ENCODE measurements around the gene PLEKHG4B.
A peak's percentile ranks its signal among the peaks of the same experiment; 100 is the strongest.

PLEKHG4B gene

DNA sequence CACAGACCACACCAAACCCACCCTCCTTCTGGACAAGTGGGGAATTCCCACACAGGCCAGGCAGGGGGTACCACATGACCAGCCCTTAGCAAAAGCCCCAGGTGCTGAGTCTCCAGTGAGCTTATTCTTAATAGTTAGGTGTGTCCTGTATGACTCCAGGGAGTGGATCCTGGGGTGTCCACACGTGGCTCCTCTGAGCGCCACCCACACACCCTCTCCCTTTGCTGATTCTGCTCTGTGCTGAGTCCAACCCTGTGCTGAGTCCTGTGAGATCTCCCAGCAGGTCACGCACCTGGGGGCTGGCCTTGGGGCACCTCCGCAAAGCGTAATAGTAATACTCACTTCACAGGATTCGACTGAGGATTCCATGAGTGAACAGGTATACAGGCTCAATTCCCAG, 112.0 kb downstream of the PLEKHG4B start:
- TF ChIP-seq, protein P1, sequence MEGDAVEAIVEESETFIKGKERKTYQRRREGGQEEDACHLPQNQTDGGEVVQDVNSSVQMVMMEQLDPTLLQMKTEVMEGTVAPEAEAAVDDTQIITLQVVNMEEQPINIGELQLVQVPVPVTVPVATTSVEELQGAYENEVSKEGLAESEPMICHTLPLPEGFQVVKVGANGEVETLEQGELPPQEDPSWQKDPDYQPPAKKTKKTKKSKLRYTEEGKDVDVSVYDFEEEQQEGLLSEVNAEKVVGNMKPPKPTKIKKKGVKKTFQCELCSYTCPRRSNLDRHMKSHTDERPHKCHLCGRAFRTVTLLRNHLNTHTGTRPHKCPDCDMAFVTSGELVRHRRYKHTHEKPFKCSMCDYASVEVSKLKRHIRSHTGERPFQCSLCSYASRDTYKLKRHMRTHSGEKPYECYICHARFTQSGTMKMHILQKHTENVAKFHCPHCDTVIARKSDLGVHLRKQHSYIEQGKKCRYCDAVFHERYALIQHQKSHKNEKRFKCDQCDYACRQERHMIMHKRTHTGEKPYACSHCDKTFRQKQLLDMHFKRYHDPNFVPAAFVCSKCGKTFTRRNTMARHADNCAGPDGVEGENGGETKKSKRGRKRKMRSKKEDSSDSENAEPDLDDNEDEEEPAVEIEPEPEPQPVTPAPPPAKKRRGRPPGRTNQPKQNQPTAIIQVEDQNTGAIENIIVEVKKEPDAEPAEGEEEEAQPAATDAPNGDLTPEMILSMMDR (IDR thresholded peaks at IDR 0.05; ENCODE audit: control insufficient read depth, extremely low read depth, insufficient read depth) = no peak
- no peak overlapping the region for H3K4me3 ChIP-seq (ENCODE audit: low read depth, low read length)
- no peak for DNase-seq (ENCODE audit: low read depth)

DNA sequence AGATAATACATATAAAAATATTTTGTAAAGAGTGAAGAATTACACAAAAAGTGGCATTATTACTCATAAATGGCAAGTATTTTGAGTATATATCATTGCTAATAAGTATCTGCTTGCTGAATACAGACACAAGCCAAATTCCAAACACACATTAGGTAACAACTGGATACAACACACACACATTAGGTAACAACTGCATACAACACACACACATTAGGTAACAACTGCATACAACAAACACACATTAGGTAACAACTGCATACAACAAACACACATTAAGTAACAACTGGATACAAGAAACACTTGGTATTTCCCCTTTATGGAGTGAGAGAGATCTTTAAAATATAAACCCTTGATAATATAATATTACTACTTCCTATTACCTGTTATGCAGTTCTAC, 112.5 kb downstream of the PLEKHG4B start:
- DNase-seq (ENCODE audit: low read depth) = no peak
- TF ChIP-seq, protein P1 (IDR thresholded peaks at IDR 0.05; ENCODE audit: control insufficient read depth, extremely low read depth, insufficient read depth) = no peak

DNA sequence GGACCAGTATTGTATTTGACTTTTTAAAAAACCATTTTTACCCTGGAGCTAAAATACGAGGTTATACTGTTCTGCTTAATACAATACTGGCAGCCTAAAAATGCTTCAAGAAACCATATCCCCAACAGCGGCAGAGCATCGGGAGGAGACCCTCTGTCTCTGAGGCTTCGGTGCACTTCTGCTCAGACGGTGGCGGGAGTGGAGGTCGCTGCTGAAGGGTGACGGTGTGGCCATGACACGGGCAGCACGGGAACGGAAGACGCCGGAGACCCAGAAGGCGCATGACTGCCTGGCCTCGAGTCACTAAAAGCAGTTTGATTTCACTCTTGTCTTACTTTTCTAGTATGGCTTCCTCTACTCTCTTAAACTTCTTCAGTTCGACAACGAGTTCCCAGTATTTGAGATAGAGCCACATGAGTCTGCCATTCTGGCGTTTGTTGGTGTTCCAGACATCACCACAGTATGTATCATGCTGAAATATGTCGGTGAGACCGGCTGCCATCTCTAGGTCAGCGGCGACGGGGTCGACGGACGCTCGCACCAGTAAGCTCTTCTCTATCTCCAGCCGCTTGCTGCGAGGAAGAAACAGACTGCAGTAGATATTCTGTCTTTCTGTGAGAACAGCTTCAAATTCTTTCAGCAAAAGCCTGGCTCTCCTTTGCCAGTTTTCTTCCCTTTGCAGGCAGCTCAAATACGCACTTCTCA, 113.2 kb downstream of the PLEKHG4B start:
- no peak for DNase-seq (ENCODE audit: low read depth)
- H3K4me3 ChIP-seq (ENCODE audit: low read depth, low read length) = no peak overlapping the region
- TF ChIP-seq, protein P1 (IDR thresholded peaks at IDR 0.05; ENCODE audit: control insufficient read depth, extremely low read depth, insufficient read depth) = no peak

More for the DNA sequence above, 112.5 kb downstream of the PLEKHG4B start:
- no peak overlapping the region for H3K4me3 ChIP-seq (ENCODE audit: low read depth, low read length)

DNA sequence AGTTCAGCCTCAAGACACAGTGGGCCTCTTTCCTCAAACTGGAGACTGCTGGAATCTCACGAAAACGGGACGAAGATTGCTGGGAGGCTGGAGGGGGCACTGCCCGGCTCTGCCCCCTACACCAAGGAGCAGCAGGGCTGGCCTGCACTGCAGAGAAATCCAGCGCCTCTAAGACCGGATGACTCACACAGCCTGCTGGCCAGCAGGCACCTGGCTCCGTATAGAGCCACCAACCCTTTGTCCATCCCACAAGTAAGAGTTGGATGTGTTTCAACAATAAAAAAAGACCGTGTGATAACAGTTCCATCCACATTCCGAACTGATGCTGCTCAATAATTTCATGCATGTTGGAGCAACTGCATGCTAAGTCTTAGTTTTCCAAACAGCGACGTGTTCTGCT, 114.4 kb downstream of the PLEKHG4B start:
- TF ChIP-seq, protein P1 (IDR thresholded peaks at IDR 0.05; ENCODE audit: control insufficient read depth, extremely low read depth, insufficient read depth) = no peak
- H3K4me3 ChIP-seq (ENCODE audit: low read depth, low read length) = no peak overlapping the region
- peak; percentile 18 for DNase-seq (ENCODE audit: low read depth)

DNA sequence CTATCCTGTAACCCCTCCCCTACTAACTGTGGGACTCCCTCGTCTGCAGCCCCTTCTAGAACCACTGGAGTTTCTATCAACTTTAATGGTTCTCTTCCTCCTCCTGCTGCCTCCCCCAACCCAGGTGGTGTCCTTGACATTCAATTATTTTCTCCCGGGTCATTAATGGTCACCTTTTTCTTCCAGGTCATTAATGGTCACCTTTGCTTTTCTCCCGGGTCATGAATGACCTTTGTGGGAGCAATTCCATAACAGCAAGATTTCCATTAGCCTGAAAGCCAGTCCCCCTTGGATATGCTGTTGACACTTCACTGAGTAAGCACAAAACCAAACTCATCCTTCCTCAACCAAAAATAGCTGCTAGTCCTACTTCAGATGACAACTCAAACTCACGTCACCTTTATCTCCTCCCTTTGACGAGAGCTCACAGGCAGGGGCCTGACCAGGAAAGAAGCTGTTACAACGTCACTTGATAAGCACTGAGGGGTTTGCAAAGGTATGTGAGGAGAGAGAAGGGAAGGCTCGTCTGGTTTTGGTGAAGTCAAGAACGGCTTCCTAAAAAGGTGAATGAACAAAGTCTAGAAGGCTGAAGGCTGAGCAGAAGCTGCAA, 115.1 kb downstream of the PLEKHG4B start:
- TF ChIP-seq, protein P1 (IDR thresholded peaks at IDR 0.05; ENCODE audit: control insufficient read depth, extremely low read depth, insufficient read depth) = no peak
- DNase-seq (ENCODE audit: low read depth) = no peak
- no peak overlapping the region for H3K4me3 ChIP-seq (ENCODE audit: low read depth, low read length)

DNA sequence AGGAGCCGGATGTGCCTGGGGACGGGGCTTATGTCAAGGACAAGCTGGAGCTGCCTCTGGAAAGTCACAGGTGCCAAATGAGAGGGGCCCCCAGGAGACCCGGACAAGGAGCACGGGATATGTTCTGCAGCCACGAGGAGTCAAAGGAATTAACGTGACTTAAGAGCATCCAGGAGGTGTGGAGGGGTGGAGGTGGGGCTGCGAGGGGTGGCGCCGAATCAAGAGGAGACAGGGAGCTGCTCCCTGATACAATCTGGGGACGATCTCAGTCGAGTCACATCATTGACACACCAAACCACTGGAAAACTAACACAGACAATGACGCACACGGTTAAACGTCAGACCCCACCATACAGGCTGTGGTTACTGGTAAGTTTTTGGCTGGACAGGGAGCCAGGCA, 115.6 kb downstream of the PLEKHG4B start:
- DNase-seq (ENCODE audit: low read depth) = no peak
- TF ChIP-seq, protein P1 (IDR thresholded peaks at IDR 0.05; ENCODE audit: control insufficient read depth, extremely low read depth, insufficient read depth) = no peak
- H3K4me3 ChIP-seq (ENCODE audit: low read depth, low read length) = no peak overlapping the region
